Breast epithelium (tissue), 4 donors: ENCODE measurements around the gene HES3. TPM values are rescaled to one million over a fixed set of nuclear protein-coding genes. Genes with fewer than 3 reads are reported as not detected.

Experiments
- DNase-seq, 2 donors: peaks; one replicate each; pipeline ENCODE4 v3.0.0-alpha.2; 2019; ENCODE audit warnings: low spot score in 2 of 2
- H3K27ac ChIP-seq, 2 donors: fragments of 200-600 bp; sonication (generic) in 1 of 2; one replicate each; pipeline ENCODE4 v1.5.1; 2016 to 2019; ENCODE audit warnings: mild to moderate bottlenecking in 1 of 2
- H3K27me3 ChIP-seq, 2 donors: fragments of 200-600 bp; sonication (generic) in 1 of 2; one replicate each; pipeline versions ENCODE4 v1.5.1 to v1.6.0; 2017 to 2019; ENCODE audit warnings: control low read depth in 1 of 2, mild to moderate bottlenecking in 1 of 2
- H3K36me3 ChIP-seq: fragments of 200-600 bp; one replicate; pipeline ENCODE4 v1.5.1; 2019
- H3K4me1 ChIP-seq, 2 donors: fragments of 200-600 bp; sonication (generic); one replicate each; pipeline ENCODE4 v1.5.1; 2016 to 2019; ENCODE audit warnings: control low read depth in 1 of 2
- H3K4me3 ChIP-seq, 3 donors: fragments of 200-600 bp; sonication (generic); 1 replicate in 2 of 3; 2 replicates in 1 of 3; pipeline ENCODE4 v1.5.1; 2016 to 2019; ENCODE audit warnings: mild to moderate bottlenecking in 3 of 3, moderate library complexity in 2 of 3
- H3K9me3 ChIP-seq, 2 donors: fragments of 200-600 bp; sonication (generic) in 1 of 2; one replicate each; pipeline ENCODE4 v1.5.1; 2016 to 2019; ENCODE audit warnings: control low read depth in 1 of 2
- POLR2A ChIP-seq: fragments of 450-650 bp; IDR thresholded peaks from one replicate; pipeline ENCODE4 v1.6.1; 2016; ENCODE audit warnings: antibody characterized with exemption, mild to moderate bottlenecking, moderate library complexity
- POLR2AphosphoS5 ChIP-seq, 3 donors: sonication (generic); formaldehyde crosslinking; IDR thresholded peaks; one replicate each; pipeline ENCODE4 v1.6.1; 2017; ENCODE audit warnings: antibody characterized with exemption in 3 of 3
- intact Hi-C: fragments of 100-400 bp; cut with DNase I; formaldehyde crosslinking; loops from one replicate; pipeline ENCODE4 v1.15.1; 2023; ENCODE audit warnings: low total_unique reads
- total RNA-seq, 3 donors: library from RNA; depleted of rRNA; stranded (reverse); fragments of >200 nt; gene quantifications; one replicate each; pipeline ENCODE4 v1.1.0, GENCODE V29; 2016
- TF ChIP-seq, protein P1 (sequence below), 3 donors: fragments of 450-650 bp; IDR thresholded peaks; one replicate each; pipeline ENCODE4 v1.5.1; 2016 to 2017; ENCODE audit warnings: antibody characterized with exemption in 3 of 3, mild to moderate bottlenecking in 3 of 3, moderate library complexity in 3 of 3

HES3 gene
- total RNA-seq, 3 donors from 2014 or later = not detected

DNA sequence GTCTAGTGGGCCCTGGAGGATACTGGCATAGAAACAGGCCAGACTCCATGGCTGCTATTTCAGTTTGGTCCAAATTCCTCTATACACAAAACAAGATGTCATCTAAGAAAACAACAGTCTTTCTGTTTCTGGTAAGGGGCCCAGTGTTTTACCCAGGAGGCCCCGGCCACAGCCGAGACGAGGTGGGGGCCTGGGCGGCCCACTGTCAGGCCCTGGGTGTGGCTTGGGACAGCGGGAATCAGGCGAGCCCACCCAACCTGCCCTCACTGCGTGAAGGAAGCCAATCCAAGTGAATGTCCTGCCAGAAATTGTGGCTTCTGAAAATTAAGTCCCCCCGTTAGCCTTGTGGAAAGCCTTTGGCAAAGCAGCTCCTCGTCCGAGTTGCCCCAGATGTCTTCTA lies 48.1 kb downstream of the HES3 start:
- H3K9me3 ChIP-seq = no peaks in the 10 kb centered on the region
- H3K4me1 ChIP-seq = no peaks in the 10 kb centered on the region
- TF ChIP-seq, protein P1, sequence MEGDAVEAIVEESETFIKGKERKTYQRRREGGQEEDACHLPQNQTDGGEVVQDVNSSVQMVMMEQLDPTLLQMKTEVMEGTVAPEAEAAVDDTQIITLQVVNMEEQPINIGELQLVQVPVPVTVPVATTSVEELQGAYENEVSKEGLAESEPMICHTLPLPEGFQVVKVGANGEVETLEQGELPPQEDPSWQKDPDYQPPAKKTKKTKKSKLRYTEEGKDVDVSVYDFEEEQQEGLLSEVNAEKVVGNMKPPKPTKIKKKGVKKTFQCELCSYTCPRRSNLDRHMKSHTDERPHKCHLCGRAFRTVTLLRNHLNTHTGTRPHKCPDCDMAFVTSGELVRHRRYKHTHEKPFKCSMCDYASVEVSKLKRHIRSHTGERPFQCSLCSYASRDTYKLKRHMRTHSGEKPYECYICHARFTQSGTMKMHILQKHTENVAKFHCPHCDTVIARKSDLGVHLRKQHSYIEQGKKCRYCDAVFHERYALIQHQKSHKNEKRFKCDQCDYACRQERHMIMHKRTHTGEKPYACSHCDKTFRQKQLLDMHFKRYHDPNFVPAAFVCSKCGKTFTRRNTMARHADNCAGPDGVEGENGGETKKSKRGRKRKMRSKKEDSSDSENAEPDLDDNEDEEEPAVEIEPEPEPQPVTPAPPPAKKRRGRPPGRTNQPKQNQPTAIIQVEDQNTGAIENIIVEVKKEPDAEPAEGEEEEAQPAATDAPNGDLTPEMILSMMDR (IDR thresholded peaks at IDR 0.05) = no peak
- TF ChIP-seq POLR2A (no peak), POLR2AphosphoS5 (IDR thresholded peaks at IDR 0.05) (no peak)
- no peak for DNase-seq
- no peaks in the 10 kb centered on the region for H3K36me3 ChIP-seq
- H3K27ac ChIP-seq = no peak overlapping the region
- H3K27me3 ChIP-seq = no peaks in the 10 kb centered on the region
- intact Hi-C loops = no loop called here
- H3K4me3 ChIP-seq = no peak overlapping the region

DNA sequence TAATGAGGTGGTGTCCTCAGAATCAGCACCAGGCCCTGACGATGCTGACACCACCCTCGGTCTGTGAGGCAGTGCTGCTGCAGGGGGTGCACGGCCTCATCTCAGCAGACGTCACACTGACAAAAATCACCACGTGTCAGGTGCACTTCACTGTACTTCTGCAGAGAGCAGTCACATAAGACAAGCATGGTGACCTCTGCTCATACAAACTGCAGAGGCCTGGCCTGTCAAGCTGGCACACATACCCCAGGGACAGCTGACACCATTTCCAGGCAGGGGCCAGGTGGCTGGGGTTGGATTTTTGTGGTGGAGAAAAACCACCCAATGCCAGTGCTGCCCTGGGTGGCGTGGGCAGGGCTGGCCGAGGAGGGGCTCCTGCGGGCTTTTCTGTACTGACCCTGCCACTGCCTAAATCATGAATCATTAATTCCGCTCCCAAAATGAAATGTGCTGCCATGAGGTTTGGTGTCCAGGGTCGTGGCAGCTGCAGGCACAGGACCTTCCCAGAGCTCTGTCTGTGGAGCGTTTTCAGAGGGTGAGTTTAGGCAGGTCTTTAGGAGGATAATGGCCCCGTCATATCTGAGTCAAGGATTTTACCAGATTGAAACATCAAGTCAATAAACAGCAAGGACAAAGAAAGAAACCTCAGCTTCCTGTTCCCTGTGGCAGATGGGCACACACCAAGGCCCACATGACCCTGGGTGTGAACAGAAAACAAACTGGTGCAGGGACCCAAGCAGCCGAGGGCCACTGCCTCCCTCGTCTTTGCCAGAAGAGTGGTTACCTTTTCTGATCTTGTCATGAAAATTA lies 50.3 kb downstream of the HES3 start:
- H3K4me3 ChIP-seq = no peak overlapping the region
- no peaks in the 10 kb centered on the region for H3K9me3 ChIP-seq
- no peak for DNase-seq
- H3K36me3 ChIP-seq = no peaks in the 10 kb centered on the region
- intact Hi-C loops = no loop called here
- H3K27ac ChIP-seq = no peak overlapping the region
- no peaks in the 10 kb centered on the region for H3K27me3 ChIP-seq
- TF ChIP-seq POLR2AphosphoS5 (IDR thresholded peaks at IDR 0.05) = no peak
- no peak for TF ChIP-seq POLR2A
- TF ChIP-seq, protein P1 (IDR thresholded peaks at IDR 0.05) = no peak
- no peaks in the 10 kb centered on the region for H3K4me1 ChIP-seq

DNA sequence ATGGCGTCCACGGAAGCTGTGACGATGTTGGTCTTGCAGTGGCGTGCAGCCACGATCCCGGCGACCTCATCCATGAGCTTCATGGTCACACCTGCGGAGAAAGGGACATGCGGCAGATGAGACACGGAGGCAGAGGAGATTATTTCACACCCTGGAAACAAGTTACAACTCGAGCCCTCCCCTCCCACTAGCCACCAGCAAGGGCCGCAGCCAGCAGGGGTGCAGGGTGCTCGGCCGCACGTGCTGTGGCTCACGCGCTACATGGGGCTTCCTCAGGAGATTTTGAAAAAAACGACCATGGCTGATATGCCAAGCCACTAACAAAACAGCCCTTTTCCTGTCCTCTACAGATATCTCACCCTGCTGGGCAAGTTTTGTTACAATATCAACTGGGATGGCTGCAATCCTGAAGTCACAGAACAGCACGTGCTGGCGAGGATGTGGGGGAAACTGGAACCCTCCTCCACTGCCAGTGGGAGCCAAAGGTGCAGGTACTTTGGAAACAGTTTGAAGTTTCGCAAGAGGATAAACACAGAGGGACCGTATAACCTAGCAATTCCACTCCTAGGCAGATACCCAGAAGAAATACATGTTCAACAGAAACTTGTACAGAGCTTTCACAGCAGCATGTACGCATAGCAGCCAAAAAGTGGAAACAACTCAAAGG lies 51.0 kb downstream of the HES3 start:
- no peaks in the 10 kb centered on the region for H3K27me3 ChIP-seq
- H3K27ac ChIP-seq = no peak overlapping the region
- no peaks in the 10 kb centered on the region for H3K9me3 ChIP-seq
- H3K36me3 ChIP-seq = no peaks in the 10 kb centered on the region
- H3K4me3 ChIP-seq = no peak overlapping the region
- DNase-seq = no peak
- no peaks in the 10 kb centered on the region for H3K4me1 ChIP-seq
- TF ChIP-seq POLR2A (no peak), POLR2AphosphoS5 (IDR thresholded peaks at IDR 0.05) (no peak)
- TF ChIP-seq, protein P1 (IDR thresholded peaks at IDR 0.05) = no peak
- intact Hi-C loops = no loop called here

Other genes with a start within 250 kb of the HES3 start
- gene KCNAB2, start 198.3 kb upstream of the HES3 start, total RNA-seq = 10 to 100 TPM in 1 of 3 donors, 1 to 10 TPM in 2; 6.9 to 19.8 (median 9.8) TPM
- gene CHD5, start 63.9 kb upstream of the HES3 start, total RNA-seq = under 1 TPM; under 0.01 to 0.33 (median 0.15) TPM
- 100 to 1,000 TPM; 210 to 329 (median 306) TPM for gene RPL22, start 44.6 kb upstream of the HES3 start, total RNA-seq
- 10 to 100 TPM in 2 of 3 donors, 1 to 10 TPM in 1; 2.7 to 32.4 (median 29.9) TPM for gene RNF207, start 38.1 kb upstream of the HES3 start, total RNA-seq
- gene ICMT, start 8.2 kb upstream of the HES3 start, total RNA-seq = 10 to 100 TPM; 54.0 to 61.6 (median 54.7) TPM
- gene GPR153, start 16.9 kb downstream of the HES3 start, total RNA-seq = 10 to 100 TPM in 1 of 3 donors, 1 to 10 TPM in 2; 5.4 to 34.6 (median 6.6) TPM
- 10 to 100 TPM in 2 of 3 donors, 1 to 10 TPM in 1; 9.4 to 12.8 (median 11.5) TPM for gene ACOT7, start 149.6 kb downstream of the HES3 start, total RNA-seq
- 1 to 10 TPM in 2 of 3 donors, not detected in 1; 3.4 to 3.6 TPM for gene HES2, start 175.7 kb downstream of the HES3 start, total RNA-seq
- gene ESPN, start 180.6 kb downstream of the HES3 start, total RNA-seq = 10 to 100 TPM in 2 of 3 donors, not detected in 1; 10.8 to 11.1 TPM
- 10 to 100 TPM in 2 of 3 donors, 1 to 10 TPM in 1; 3.8 to 13.1 (median 12.4) TPM for gene TNFRSF25, start 222.0 kb downstream of the HES3 start, total RNA-seq
- gene PLEKHG5, start 247.5 kb downstream of the HES3 start, total RNA-seq = 10 to 100 TPM in 2 of 3 donors, 1 to 10 TPM in 1; 7.0 to 12.0 (median 11.8) TPM